ENCODE results near the gene B3GAT3.
"Not testable (repeated sequence)": the region's sequence is repeated elsewhere in the genome, so short reads cannot be mapped to it uniquely, and the experiment has no call there.

The B3GAT3 gene

DNA sequence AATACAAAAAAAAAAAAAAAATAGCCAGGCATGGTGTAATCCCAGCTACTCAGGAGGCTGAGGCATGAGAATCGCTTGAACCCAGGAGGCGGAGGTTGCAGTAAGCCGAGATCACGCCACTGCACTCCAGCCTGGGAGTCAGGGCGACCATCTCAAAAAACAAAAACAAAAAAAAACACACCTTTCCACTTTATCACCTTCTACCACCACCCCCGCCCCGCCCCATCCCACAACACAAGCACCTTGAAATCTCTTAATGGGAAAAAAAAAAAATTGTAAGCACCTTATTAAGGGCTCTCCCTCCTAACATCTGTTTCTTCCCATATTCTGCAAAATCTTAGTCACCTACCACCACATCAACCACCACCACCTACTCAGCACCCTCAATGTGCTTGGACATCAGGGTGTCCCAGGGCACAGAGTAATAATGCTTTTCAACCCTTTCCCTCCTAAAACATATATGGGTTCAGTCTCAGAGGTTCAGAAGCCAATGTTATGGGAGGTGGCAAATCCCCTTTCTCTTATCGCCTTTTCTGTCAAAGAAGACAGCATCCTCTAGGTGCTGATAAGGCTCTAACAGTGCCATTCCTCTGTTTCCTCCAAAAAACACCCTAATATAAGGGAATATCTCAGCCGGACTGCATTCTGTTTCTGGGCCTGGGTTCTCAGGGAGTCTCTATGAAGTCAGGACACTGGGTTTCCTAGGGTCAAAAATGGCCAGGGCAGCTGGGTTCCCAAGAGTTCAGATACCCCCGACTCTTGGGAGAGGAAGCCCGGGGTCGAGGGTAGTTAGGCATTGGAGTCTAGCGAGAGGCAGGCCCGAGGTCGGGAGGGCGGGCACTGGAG is 30.6 kb upstream of the B3GAT3 start:
- no peak for DNase-seq
- TF ChIP-seq, protein P1, sequence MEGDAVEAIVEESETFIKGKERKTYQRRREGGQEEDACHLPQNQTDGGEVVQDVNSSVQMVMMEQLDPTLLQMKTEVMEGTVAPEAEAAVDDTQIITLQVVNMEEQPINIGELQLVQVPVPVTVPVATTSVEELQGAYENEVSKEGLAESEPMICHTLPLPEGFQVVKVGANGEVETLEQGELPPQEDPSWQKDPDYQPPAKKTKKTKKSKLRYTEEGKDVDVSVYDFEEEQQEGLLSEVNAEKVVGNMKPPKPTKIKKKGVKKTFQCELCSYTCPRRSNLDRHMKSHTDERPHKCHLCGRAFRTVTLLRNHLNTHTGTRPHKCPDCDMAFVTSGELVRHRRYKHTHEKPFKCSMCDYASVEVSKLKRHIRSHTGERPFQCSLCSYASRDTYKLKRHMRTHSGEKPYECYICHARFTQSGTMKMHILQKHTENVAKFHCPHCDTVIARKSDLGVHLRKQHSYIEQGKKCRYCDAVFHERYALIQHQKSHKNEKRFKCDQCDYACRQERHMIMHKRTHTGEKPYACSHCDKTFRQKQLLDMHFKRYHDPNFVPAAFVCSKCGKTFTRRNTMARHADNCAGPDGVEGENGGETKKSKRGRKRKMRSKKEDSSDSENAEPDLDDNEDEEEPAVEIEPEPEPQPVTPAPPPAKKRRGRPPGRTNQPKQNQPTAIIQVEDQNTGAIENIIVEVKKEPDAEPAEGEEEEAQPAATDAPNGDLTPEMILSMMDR (IDR thresholded peaks at IDR 0.05; ENCODE audit: low read depth, low read length): no peak
- peaks cover 24% of the 10 kb centered on the region for H3K36me3 ChIP-seq
- H3K27ac ChIP-seq: peak overlapping the region; percentile 93
- H3K9me3 ChIP-seq (ENCODE audit: severe bottlenecking): no peaks in the 10 kb centered on the region
- H3K27me3 ChIP-seq (ENCODE audit: insufficient read depth, low read depth, severe bottlenecking): no peaks in the 10 kb centered on the region
- H3K4me3 ChIP-seq (ENCODE audit: low read depth, low read length): peak overlapping the region; percentile 86

DNA sequence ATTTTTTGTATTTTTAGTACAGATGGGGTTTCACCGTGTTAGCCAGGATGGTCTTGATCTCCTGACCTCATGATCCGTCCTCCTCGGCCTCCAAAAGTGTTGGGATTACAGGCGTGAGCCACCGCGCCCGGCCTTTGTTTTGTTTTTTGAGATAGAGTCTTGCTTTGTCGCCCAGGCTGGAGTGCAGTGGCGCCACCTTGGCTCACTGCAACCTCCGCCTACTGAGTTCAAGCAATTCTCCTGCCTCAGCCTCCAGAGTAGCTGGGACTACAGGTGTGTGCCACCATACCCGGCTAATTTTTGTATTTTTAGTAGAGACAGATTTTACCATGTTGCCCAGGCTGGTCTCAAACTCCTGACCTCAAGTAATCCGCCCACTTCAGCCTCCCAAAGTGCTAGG is 28.5 kb upstream of the B3GAT3 start:
- not testable (repeated sequence) for DNase-seq; H3K9me3 ChIP-seq (ENCODE audit: severe bottlenecking); H3K4me3 ChIP-seq (ENCODE audit: low read depth, low read length); H3K27ac ChIP-seq; H3K27me3 ChIP-seq (ENCODE audit: insufficient read depth, low read depth, severe bottlenecking)
- H3K36me3 ChIP-seq: peaks cover 29% of the 10 kb centered on the region

DNA sequence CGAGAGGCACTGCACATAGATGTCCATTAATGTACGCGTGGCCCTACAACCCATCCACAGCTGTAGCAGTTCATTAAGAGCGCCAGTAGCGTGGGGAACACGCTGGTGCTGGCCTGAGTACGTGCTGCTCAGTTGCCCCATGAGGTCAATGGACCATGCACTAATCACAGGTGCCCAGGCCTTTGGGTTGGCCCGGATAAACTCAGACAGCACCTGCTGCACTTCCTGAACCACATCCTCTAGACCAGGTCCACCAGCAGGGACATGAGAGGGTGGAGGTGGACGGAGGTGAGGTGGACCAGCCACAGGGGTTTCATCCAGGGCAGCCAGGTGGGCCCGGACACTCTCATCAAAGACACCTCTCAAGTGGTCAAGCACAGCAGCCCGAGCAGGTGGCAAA is 27.7 kb upstream of the B3GAT3 start:
- Histone ChIP-seq H3K27me3 (ENCODE audit: insufficient read depth, low read depth, severe bottlenecking) (no peaks in the 10 kb centered on the region), H3K4me3 (ENCODE audit: low read depth, low read length) (no peak overlapping the region), H3K9me3 (ENCODE audit: severe bottlenecking) (no peaks in the 10 kb centered on the region), H3K27ac (no peak overlapping the region), H3K36me3 (peaks cover 35% of the 10 kb centered on the region)
- TF ChIP-seq, protein P1 (IDR thresholded peaks at IDR 0.05; ENCODE audit: low read depth, low read length): no peak
- no peak for DNase-seq

DNA sequence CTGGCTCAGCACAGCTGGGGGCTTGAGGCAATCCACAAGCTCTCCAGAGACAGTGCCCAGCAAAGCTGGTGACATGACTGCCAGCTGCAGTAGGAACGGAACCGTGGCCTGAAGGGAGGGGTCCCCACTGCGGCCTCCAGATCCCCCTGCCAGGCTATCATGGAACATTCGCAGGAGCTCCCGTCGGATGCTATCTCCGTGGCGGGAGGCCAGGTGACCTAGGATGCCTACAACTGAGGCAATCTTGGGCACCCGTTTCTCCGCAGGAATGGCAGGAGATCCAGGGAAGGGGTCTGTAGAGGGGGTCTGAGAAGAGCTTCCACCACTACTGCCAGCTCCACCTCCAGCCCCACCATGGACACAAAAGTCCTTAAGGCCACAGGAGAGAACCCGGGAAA is 27.2 kb upstream of the B3GAT3 start:
- H3K27me3 ChIP-seq (ENCODE audit: insufficient read depth, low read depth, severe bottlenecking): no peaks in the 10 kb centered on the region
- no peaks in the 10 kb centered on the region for H3K9me3 ChIP-seq (ENCODE audit: severe bottlenecking)
- DNase-seq: no peak
- no peak overlapping the region for H3K4me3 ChIP-seq (ENCODE audit: low read depth, low read length)
- peaks cover 38% of the 10 kb centered on the region for H3K36me3 ChIP-seq
- TF ChIP-seq, protein P1 (IDR thresholded peaks at IDR 0.05; ENCODE audit: low read depth, low read length): no peak
- no peak overlapping the region for H3K27ac ChIP-seq

DNA sequence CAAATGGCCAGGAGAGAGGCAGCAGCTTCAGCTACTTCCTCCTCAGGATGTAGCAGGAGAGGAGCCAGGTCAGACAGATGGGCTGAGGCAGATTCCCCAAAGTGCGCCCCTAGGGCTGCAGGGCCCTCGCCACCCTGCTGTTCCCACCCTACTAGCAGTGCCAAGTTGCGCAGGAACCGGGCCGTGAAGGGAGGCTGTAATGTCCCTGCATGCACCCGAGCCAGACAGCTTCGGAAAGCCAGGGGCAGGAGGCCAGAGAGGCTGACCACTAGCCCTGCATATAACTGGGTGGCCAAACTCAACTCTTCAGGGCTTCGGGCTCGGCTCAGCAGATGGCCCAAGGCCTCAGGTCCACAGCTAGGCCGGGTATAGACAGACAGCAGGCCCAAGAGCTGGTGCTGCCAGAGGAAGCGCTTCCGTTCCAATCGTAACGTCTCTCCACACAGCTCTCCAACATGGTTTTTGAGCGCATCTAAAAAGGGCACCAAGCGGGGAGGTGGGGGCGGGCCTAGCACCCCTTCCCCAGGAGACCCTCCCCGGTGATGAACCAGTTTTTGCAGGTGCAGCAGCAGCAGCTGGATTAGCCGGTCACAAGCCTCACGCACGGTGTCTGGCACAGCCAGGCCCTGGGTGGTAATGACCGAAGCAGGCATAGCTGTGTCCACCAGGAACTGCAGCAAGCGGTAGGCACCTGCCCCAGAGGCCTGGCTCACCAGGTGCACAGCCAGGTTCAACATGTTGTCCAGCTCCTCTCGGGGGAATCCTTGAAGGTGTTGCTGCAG is 26.6 kb upstream of the B3GAT3 start:
- H3K27ac ChIP-seq: no peak overlapping the region
- peaks cover 44% of the 10 kb centered on the region for H3K36me3 ChIP-seq
- H3K9me3 ChIP-seq (ENCODE audit: severe bottlenecking): no peaks in the 10 kb centered on the region
- TF ChIP-seq, protein P1 (IDR thresholded peaks at IDR 0.05; ENCODE audit: low read depth, low read length): no peak
- H3K4me3 ChIP-seq (ENCODE audit: low read depth, low read length): no peak overlapping the region
- DNase-seq: no peak
- no peaks in the 10 kb centered on the region for H3K27me3 ChIP-seq (ENCODE audit: insufficient read depth, low read depth, severe bottlenecking)

DNA sequence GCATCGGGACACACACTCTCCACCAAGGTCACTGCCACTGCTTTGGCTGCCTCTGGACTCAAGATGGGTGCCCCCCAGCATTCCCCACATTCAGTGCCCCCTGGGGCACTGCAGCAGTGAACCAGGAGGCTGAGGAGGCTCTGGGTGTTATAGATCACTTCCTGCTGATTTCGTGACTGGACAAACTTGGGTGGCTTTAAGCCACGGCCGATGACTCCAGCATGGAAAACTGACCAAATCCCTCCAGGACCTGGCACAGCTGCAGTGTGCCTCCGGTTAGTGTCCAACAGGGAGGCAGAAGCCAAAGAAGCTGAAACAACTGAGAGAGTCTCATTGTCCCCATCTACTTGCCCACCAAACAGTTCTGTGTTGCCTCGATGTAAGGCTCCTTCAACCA is 25.8 kb upstream of the B3GAT3 start:
- Histone ChIP-seq H3K4me3 (ENCODE audit: low read depth, low read length) (no peak overlapping the region), H3K36me3 (peaks cover 52% of the 10 kb centered on the region), H3K9me3 (ENCODE audit: severe bottlenecking) (no peaks in the 10 kb centered on the region), H3K27ac (0 out of 2 replicates have a peak overlapping the region, but pooled peaks have one; percentile 6), H3K27me3 (ENCODE audit: insufficient read depth, low read depth, severe bottlenecking) (no peaks in the 10 kb centered on the region)
- DNase-seq: no peak
- TF ChIP-seq, protein P1 (IDR thresholded peaks at IDR 0.05; ENCODE audit: low read depth, low read length): no peak

Data from WERI-Rb-1 (cell line).